ENCODE measurements around the gene TMBIM4. TPM values are rescaled to one million over a fixed set of nuclear protein-coding genes. Genes with fewer than 3 reads are reported as not detected.
A peak's percentile ranks its signal among the peaks of the same experiment; 100 is the strongest.

Gene TMBIM4
- total RNA-seq, 1 experiment from 2014 or later = 18.4 TPM

GRCh38 chr12:66132408-66132807 is 37.4 kb downstream of the TMBIM4 start:
- Histone ChIP-seq H2BK20ac (ENCODE audit: low read depth, low read length, poor library complexity, severe bottlenecking) (no peak overlapping the region), H2AFZ (ENCODE audit: low read length) (no peak overlapping the region), H3K27ac (ENCODE audit: insufficient read length, low read depth, low read length) (no peak overlapping the region), H3K79me1 (ENCODE audit: insufficient read depth, low read depth, low read length, poor library complexity, severe bottlenecking) (no peaks in the 10 kb centered on the region), H3K14ac (ENCODE audit: insufficient read depth, low read length) (no peak overlapping the region), H4K20me1 (ENCODE audit: control insufficient read depth, insufficient read depth, insufficient read length) (no peaks in the 10 kb centered on the region), H2AK5ac (ENCODE audit: insufficient read length, low read length) (no peak overlapping the region), H3K23me2 (ENCODE audit: insufficient read length, low read depth, low read length, poor library complexity, severe bottlenecking) (peaks cover 6% of the 10 kb centered on the region), H2BK120ac (ENCODE audit: low read depth, low read length, poor library complexity, severe bottlenecking) (no peak overlapping the region), H3K18ac (ENCODE audit: insufficient read length, low read depth, low read length) (no peak overlapping the region), H3K27me3 (ENCODE audit: insufficient read depth, low read length) (no peaks in the 10 kb centered on the region), H2BK15ac (ENCODE audit: low read depth, low read length) (no peak overlapping the region), H3K79me2 (ENCODE audit: insufficient read depth, low read length) (peaks cover 8% of the 10 kb centered on the region; the same call in 1 of the 2 replicates), H2BK5ac (ENCODE audit: insufficient read length, low read length) (no peak overlapping the region), H3K4me1 (ENCODE audit: insufficient read depth, low read length) (no peaks in the 10 kb centered on the region), H2BK12ac (ENCODE audit: insufficient read length, low read depth, low read length) (no peak overlapping the region), H4K5ac (ENCODE audit: insufficient read length, low read depth, low read length) (no peak overlapping the region), H4K91ac (ENCODE audit: insufficient read length, low read depth, low read length) (no peak overlapping the region), H3K23ac (ENCODE audit: insufficient read length, low read depth, low read length) (no peak overlapping the region), H3T11ph (ENCODE audit: low read length) (no peak overlapping the region), H3K4me2 (ENCODE audit: insufficient read depth, insufficient read length, low read length) (no peak overlapping the region), H3K56ac (ENCODE audit: insufficient read length, low read depth, low read length) (no peak overlapping the region), H4K8ac (replicated peaks; ENCODE audit: insufficient read length, low read depth, low read length) (no peak overlapping the region), H3K9ac (ENCODE audit: extremely low read depth, insufficient read length, low read length) (no peak overlapping the region), H3K4ac (ENCODE audit: low read depth, low read length) (no peak overlapping the region), H3K9me3 (ENCODE audit: control insufficient read depth, low read depth, low read length) (no peaks in the 10 kb centered on the region)
- peaks cover 11 to 18% of the 10 kb centered on the region in 2 experiments for H3K9me3 Mint-ChIP-seq
- H3K27ac Mint-ChIP-seq = no peak overlapping the region; a peak in 1 of 7 replicates
- peaks cover 11 to 18% of the 10 kb centered on the region in 2 experiments for H3K4me1 Mint-ChIP-seq
- H3K36me3 Mint-ChIP-seq (ENCODE audit: insufficient read depth in 1 of 3, low read depth in 3 of 3) = peaks cover 23 to 43% (median 40%) of the 10 kb centered on the region in 3 experiments
- H3K27me3 Mint-ChIP-seq (ENCODE audit: low read depth) = no peaks in the 10 kb centered on the region; the same call in 1 of the 2 replicates
- TF ChIP-seq CTCF (conservative IDR thresholded peaks at IDR 0.05) = no peak
- DNase-seq = peak; percentile 61
- H3K4me3 Mint-ChIP-seq = no peak overlapping the region; a peak in 1 of 5 replicates
